HepG2 (cell line): ENCODE results near the gene DAD1. TPM values are rescaled to one million over a fixed set of nuclear protein-coding genes. Genes with fewer than 3 reads are reported as not detected.

Source experiments
- ARNTL ChIP-seq: sonication (generic); formaldehyde crosslinking; IDR thresholded peaks from 2 replicates; pipeline ENCODE4 v1.4.0; 2020; ENCODE audit warnings: mild to moderate bottlenecking, missing genetic modification reagents
- IRF2 ChIP-seq: IDR thresholded peaks from 2 replicates; pipeline ENCODE4 v1.6.1; 2018; ENCODE audit warnings: missing genetic modification reagents, missing compliant biosample characterization
- KAT7 ChIP-seq: IDR thresholded peaks from 2 replicates; pipeline ENCODE4 v1.6.1; 2018; ENCODE audit warnings: borderline replicate concordance, missing compliant biosample characterization
- ZNF274 ChIP-seq: sonication (generic); formaldehyde crosslinking; IDR thresholded peaks from 2 replicates; pipeline ENCODE4 v1.5.1; 2020; ENCODE audit warnings: mild to moderate bottlenecking, missing genetic modification reagents
- ZNF674 ChIP-seq: sonication (generic); formaldehyde crosslinking; IDR thresholded peaks from 2 replicates; pipeline ENCODE4 v1.5.0; 2020; ENCODE audit warnings: low read depth, mild to moderate bottlenecking, missing genetic modification reagents
- ZNF75D ChIP-seq: sonication (generic); formaldehyde crosslinking; IDR thresholded peaks from 2 replicates; pipeline ENCODE4 v1.8.1; 2023; ENCODE audit warnings: missing genetic modification reagents, mild to moderate bottlenecking, borderline replicate concordance
- polyA plus RNA-seq, 8 experiments: library from polyadenylated mRNA; depleted of rRNA in 3 of 8; stranded (reverse) in 7 of 8; unstranded in 1 of 8; fragments of >200 nt; fragmentation: Illumina TruSeq in 4 of 8; extraction: Trizol in 4 of 8; gene quantifications; 2 replicates each; pipeline versions ENCODE4 v1.2.1 to v1.2.3, GENCODE V29; 2011 to 2016; ENCODE audit warnings: low read depth in 4 of 8, missing spikeins in 1 of 8, mixed read lengths in 1 of 8; ENCODE audit not compliant: insufficient read depth in 1 of 8
- total RNA-seq, 5 experiments: library from RNA; depleted of rRNA; stranded (reverse); fragments of >200 nt; fragmentation: Illumina TruSeq; extraction: Trizol; gene quantifications; 2 replicates each; pipeline ENCODE4 v1.2.3, GENCODE V29; 2016; ENCODE audit warnings: low read depth in 1 of 5
- TF ChIP-seq, protein P1 (sequence below): sonication (generic); formaldehyde crosslinking; IDR thresholded peaks from 2 replicates; pipeline ENCODE4 v1.5.1; 2020; ENCODE audit warnings: mild to moderate bottlenecking, missing genetic modification reagents, moderate library complexity
- TF ChIP-seq, protein P2 (sequence below): IDR thresholded peaks from 2 replicates; pipeline ENCODE4 v1.4.0; 2020; ENCODE audit warnings: mild to moderate bottlenecking, missing genetic modification reagents
- TF ChIP-seq, protein P3 (sequence below): sonication (generic); formaldehyde crosslinking; IDR thresholded peaks from 2 replicates; pipeline ENCODE4 v1.4.0; 2020; ENCODE audit warnings: mild to moderate bottlenecking, missing genetic modification reagents
- TF ChIP-seq, protein P4 (sequence below): sonication (generic); formaldehyde crosslinking; IDR thresholded peaks from 2 replicates; pipeline ENCODE4; 2020; ENCODE audit warnings: missing genetic modification reagents, mild to moderate bottlenecking, borderline replicate concordance
- TF ChIP-seq, protein P5 (sequence below): sonication (generic); formaldehyde crosslinking; IDR thresholded peaks from 2 replicates; pipeline ENCODE4 v1.5.1; 2020; ENCODE audit warnings: missing genetic modification reagents, mild to moderate bottlenecking, borderline replicate concordance
- TF ChIP-seq, protein P6 (sequence below): IDR thresholded peaks from 2 replicates; pipeline ENCODE4 v1.6.1; 2016
- TF ChIP-seq, protein P7 (sequence below): IDR thresholded peaks from 2 replicates; pipeline ENCODE4 v1.6.1; 2016; ENCODE audit warnings: low read depth, borderline replicate concordance

DAD1 gene
- total and polyA plus RNA-seq, 2 of the 13 experiments (the other 11 are each of a cell fraction or from before 2014, with no cell fraction given), result 558 to 626 TPM

DNA sequence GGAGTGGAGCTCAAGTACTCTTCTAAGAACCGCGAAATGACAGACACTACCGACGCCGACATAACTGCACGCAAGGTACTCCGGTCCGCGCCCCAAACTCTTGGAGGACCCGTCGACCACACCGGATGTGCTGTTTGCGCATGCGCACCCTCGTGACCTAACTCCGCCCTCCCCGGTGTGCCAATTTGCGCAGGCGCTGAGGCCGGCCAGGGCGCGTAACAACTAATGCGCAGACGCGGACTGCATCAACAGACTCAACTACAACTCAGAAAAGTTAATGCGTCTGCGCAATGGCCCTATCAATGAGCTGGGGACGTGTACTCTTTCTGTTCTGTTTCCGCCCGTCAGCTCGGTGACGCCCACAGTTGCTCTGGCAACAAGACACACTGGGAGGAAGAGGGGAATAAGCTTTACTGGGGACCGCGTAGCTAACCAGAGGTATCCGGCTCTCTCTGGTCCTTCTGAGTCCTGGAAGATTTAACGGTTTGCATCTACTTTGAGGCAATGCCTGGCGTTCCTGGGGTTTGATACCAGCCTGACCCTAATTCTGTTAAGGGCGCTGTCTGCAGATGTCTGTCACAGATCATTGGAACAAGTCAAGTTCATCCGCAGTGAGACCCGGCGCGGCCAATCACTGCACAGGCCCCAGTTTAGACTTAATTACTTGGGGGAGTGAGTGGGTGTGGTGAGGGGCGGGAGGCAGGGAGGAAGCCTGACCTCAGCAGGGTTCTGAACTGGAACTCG is at the start of gene DAD1 (continued):
- TF ChIP-seq, protein P1, sequence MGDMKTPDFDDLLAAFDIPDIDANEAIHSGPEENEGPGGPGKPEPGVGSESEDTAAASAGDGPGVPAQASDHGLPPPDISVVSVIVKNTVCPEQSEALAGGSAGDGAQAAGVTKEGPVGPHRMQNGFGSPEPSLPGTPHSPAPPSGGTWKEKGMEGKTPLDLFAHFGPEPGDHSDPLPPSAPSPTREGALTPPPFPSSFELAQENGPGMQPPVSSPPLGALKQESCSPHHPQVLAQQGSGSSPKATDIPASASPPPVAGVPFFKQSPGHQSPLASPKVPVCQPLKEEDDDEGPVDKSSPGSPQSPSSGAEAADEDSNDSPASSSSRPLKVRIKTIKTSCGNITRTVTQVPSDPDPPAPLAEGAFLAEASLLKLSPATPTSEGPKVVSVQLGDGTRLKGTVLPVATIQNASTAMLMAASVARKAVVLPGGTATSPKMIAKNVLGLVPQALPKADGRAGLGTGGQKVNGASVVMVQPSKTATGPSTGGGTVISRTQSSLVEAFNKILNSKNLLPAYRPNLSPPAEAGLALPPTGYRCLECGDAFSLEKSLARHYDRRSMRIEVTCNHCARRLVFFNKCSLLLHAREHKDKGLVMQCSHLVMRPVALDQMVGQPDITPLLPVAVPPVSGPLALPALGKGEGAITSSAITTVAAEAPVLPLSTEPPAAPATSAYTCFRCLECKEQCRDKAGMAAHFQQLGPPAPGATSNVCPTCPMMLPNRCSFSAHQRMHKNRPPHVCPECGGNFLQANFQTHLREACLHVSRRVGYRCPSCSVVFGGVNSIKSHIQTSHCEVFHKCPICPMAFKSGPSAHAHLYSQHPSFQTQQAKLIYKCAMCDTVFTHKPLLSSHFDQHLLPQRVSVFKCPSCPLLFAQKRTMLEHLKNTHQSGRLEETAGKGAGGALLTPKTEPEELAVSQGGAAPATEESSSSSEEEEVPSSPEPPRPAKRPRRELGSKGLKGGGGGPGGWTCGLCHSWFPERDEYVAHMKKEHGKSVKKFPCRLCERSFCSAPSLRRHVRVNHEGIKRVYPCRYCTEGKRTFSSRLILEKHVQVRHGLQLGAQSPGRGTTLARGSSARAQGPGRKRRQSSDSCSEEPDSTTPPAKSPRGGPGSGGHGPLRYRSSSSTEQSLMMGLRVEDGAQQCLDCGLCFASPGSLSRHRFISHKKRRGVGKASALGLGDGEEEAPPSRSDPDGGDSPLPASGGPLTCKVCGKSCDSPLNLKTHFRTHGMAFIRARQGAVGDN (CRISPR knock-in tag), result peak; percentile 89
- TF ChIP-seq, protein P2, sequence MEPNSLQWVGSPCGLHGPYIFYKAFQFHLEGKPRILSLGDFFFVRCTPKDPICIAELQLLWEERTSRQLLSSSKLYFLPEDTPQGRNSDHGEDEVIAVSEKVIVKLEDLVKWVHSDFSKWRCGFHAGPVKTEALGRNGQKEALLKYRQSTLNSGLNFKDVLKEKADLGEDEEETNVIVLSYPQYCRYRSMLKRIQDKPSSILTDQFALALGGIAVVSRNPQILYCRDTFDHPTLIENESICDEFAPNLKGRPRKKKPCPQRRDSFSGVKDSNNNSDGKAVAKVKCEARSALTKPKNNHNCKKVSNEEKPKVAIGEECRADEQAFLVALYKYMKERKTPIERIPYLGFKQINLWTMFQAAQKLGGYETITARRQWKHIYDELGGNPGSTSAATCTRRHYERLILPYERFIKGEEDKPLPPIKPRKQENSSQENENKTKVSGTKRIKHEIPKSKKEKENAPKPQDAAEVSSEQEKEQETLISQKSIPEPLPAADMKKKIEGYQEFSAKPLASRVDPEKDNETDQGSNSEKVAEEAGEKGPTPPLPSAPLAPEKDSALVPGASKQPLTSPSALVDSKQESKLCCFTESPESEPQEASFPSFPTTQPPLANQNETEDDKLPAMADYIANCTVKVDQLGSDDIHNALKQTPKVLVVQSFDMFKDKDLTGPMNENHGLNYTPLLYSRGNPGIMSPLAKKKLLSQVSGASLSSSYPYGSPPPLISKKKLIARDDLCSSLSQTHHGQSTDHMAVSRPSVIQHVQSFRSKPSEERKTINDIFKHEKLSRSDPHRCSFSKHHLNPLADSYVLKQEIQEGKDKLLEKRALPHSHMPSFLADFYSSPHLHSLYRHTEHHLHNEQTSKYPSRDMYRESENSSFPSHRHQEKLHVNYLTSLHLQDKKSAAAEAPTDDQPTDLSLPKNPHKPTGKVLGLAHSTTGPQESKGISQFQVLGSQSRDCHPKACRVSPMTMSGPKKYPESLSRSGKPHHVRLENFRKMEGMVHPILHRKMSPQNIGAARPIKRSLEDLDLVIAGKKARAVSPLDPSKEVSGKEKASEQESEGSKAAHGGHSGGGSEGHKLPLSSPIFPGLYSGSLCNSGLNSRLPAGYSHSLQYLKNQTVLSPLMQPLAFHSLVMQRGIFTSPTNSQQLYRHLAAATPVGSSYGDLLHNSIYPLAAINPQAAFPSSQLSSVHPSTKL (CRISPR knock-in tag), result peak; percentile 60
- TF ChIP-seq KAT7 (CRISPR knock-in tag) (peak; percentile 89), ZNF75D (CRISPR knock-in tag) (no peak), ARNTL (peak; percentile 78), ZNF274 (peak; percentile 96), ZNF674 (CRISPR knock-in tag) (no peak), IRF2 (CRISPR knock-in tag) (peak; percentile 84)
- TF ChIP-seq, protein P3, sequence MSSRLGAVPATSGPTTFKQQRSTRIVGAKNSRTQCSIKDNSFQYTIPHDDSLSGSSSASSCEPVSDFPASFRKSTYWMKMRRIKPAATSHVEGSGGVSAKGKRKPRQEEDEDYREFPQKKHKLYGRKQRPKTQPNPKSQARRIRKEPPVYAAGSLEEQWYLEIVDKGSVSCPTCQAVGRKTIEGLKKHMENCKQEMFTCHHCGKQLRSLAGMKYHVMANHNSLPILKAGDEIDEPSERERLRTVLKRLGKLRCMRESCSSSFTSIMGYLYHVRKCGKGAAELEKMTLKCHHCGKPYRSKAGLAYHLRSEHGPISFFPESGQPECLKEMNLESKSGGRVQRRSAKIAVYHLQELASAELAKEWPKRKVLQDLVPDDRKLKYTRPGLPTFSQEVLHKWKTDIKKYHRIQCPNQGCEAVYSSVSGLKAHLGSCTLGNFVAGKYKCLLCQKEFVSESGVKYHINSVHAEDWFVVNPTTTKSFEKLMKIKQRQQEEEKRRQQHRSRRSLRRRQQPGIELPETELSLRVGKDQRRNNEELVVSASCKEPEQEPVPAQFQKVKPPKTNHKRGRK (CRISPR knock-in tag), result no peak
- TF ChIP-seq, protein P4, sequence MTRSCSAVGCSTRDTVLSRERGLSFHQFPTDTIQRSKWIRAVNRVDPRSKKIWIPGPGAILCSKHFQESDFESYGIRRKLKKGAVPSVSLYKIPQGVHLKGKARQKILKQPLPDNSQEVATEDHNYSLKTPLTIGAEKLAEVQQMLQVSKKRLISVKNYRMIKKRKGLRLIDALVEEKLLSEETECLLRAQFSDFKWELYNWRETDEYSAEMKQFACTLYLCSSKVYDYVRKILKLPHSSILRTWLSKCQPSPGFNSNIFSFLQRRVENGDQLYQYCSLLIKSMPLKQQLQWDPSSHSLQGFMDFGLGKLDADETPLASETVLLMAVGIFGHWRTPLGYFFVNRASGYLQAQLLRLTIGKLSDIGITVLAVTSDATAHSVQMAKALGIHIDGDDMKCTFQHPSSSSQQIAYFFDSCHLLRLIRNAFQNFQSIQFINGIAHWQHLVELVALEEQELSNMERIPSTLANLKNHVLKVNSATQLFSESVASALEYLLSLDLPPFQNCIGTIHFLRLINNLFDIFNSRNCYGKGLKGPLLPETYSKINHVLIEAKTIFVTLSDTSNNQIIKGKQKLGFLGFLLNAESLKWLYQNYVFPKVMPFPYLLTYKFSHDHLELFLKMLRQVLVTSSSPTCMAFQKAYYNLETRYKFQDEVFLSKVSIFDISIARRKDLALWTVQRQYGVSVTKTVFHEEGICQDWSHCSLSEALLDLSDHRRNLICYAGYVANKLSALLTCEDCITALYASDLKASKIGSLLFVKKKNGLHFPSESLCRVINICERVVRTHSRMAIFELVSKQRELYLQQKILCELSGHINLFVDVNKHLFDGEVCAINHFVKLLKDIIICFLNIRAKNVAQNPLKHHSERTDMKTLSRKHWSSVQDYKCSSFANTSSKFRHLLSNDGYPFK (CRISPR knock-in tag), result peak; percentile 89
- TF ChIP-seq, protein P5, sequence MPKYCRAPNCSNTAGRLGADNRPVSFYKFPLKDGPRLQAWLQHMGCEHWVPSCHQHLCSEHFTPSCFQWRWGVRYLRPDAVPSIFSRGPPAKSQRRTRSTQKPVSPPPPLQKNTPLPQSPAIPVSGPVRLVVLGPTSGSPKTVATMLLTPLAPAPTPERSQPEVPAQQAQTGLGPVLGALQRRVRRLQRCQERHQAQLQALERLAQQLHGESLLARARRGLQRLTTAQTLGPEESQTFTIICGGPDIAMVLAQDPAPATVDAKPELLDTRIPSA (CRISPR knock-in tag), result no peak
- TF ChIP-seq, protein P6, sequence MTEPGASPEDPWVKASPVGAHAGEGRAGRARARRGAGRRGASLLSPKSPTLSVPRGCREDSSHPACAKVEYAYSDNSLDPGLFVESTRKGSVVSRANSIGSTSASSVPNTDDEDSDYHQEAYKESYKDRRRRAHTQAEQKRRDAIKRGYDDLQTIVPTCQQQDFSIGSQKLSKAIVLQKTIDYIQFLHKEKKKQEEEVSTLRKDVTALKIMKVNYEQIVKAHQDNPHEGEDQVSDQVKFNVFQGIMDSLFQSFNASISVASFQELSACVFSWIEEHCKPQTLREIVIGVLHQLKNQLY, result peak; percentile 62
- TF ChIP-seq, protein P7, sequence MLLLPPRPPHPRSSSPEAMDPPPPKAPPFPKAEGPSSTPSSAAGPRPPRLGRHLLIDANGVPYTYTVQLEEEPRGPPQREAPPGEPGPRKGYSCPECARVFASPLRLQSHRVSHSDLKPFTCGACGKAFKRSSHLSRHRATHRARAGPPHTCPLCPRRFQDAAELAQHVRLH (CRISPR knock-in tag), result peak; percentile 80
